HG03060 (cell line): ENCODE results near the gene CIB1.
A peak's percentile ranks its signal among the peaks of the same experiment; 100 is the strongest.

Experiments used
- ATAC-seq: cut with Tn5 transposase; IDR thresholded peaks from one replicate; pipeline ENCODE4 v1.9.1; 2021; ENCODE audit warnings: low read depth, moderate number of reproducible peaks; ENCODE audit not compliant: unreplicated experiment

Gene CIB1

GRCh38 chr15:90241343-90242192 is 7.8 kb upstream of the CIB1 start:
- ATAC-seq = no peak

- no peak for ATAC-seq
These were observed 7.1 kb upstream of the CIB1 start for GRCh38 chr15:90240856-90241255.

- no peak for ATAC-seq
These were observed 5.6 kb upstream of the CIB1 start for GRCh38 chr15:90239371-90239770.

DNA sequence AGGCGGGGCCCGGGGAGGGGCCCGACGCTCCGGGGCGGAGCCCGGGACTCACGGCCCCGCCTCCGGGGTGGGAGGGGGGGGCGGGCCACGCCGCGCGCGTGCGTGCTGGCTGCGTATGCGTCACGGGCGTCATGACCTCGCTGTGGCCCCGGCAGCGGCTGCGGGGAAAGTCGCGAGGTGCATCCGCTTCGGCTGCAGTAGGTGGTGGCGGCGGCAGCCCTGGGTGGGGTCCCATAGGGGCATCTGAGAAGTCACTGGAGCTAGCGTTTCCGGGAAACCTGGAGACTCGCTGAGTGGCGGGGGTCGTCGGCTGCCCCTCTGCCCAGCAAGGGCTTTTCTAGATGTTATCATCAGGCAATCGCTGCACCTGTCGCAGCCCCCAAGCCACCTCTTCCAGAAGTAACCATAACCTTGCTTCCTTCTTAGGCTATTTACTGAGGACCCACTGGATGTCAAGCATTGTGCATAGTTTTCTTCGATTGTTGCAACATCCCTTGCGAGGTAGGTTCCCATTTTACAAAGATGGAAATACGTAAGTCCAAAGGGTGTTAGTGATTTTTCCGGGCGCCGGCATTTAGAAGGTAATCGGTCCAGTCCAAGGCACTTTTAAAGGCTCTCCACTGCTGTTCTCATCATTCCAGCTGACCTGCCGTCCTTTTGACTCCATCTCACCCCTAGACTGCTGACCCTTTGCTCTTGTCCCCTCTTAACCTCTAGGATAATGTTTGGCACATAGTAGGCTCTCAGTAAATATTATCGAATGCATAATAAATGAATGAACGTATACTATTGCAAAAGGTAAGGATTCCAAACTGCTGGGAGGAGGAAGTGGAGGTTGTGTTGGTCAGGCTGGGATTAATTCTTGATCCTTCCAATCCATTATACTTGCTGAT is 601 bp upstream of the CIB1 start, which contains the start of gene GDPGP1:
GDPGP1 (plus strand) TSS at position 114 of the 893 bp plus-strand sequence. CDS start 6,700 bp downstream, outside the sequence.
- peak; percentile 33 for ATAC-seq

- ATAC-seq = no peak
These were observed 777 bp downstream of the CIB1 start for GRCh38 chr15:90232941-90233386.

DNA sequence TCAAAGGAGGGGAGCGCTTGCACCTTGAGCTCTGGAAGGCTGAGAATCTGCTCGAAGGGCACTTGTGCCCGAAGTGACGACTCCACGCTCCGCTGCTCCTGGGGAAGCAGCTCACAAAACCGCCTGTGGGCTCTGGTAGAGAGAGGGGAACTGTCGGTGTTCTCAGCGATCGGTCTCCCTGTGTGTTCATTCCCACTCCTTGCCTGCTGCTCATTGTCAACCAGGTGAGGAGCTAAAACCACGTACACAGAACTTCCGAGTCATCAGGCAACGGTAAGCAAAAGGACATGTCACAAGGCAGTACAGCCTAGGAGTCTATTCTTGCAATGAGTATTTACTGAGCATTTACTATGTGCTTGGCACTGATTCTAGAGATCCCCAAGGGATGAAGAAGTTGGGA is 1.5 kb downstream of the CIB1 start:
- ATAC-seq = no peak

DNA sequence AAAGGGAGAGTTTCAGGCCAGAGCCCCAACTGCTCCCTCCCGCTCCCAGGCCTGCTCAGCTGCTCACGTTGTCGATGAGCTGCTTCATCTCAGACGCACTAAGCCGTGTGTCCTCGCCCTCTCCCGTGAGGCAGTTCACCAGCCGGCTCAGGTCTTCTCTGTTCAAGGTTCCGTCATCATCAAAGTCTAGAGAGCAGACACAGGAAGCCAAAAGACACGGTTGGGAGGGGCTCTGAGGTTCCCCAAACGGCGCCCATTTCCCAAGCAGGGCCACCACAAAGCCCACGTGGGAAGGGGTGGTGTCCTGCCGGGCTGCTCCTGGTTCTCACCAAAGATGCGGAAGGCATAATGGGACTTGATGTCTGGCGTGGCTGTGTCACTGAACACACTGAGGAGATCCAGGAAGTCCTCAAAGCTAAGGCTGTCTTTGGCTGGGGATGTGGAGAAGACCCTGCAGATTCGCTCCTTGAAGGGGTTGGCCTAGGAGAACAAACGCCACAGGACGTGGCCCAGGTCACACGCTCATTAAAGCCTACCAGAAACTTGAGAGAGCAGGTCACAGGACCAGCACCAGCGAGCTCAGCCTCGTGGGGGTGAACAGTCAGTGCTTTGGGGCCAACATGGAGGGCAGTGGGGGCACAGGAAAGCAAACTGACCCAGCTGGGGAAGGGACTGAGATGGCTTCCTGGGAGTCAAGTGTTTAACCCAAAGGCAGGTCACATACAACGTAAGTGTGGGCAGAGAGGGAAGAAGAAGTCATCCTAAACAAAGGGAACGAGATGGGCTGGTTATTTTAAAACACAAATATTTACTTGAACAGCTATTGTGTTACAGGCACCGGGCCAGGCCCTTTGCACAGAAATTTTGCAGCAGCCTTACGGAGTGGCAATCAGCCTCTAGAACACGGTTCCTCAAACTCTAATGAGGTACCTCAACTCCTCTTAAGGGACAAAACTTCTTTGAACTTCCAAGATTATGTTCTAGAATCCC is 2.4 kb downstream of the CIB1 start:
- no peak for ATAC-seq

- no peak for ATAC-seq
These were observed 3.1 kb downstream of the CIB1 start for GRCh38 chr15:90230610-90231009.

GRCh38 chr15:90230071-90230494 is 3.7 kb downstream of the CIB1 start:
- no peak for ATAC-seq

GRCh38 chr15:90228960-90229359 is 4.8 kb downstream of the CIB1 start:
- no peak for ATAC-seq

GRCh38 chr15:90227816-90228772 is 5.6 kb downstream of the CIB1 start:
- no peak for ATAC-seq

DNA sequence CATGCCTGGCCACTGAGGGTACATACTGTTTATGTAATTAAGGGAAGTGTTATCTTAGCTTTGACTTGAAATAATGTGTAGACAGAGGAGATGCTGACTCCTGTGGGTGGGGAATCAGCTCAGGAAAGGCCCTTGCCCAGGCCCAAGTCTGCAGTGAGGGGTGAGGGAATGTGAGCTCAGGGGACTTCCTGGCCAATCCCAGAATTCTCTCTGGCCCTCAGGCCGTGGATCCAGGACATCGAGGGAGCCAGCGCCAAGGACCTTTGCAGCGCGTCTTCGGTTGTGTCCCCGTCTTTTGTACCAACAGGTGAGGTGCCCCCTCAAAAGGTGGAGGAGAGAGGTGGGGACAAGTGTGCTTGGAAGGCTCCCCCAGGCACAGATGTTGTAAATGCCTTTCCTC is 6.4 kb downstream of the CIB1 start:
- no peak for ATAC-seq

DNA sequence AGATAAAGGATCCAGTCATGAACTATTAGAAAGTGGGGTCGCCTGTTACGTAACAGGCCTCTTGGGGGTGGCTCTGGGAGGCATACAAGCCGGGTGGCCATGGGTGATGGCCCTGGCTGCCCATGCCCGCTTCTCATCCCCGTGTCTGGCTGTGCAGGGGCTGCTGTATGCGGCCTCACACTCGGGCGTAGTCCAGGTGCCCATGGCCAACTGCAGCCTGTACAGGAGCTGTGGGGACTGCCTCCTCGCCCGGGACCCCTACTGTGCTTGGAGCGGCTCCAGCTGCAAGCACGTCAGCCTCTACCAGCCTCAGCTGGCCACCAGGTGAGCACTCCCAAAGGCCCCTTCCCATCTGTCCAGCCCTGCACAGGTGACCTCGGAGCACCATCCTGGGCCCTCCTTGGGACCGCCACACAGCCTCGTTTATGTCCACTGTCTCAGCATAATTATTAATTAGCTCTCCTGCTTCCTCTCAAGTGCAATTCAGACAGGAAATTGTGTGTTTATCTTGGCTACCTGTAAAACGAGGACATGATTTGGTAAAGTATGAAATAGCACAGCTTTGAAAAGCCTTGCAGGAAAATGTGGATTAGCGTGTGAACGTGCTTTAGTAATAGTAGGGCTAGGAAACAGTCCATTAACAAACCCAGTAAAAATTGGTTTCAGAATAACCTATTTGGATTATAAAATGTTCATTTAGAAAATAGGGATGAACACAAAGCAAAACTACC is 8.1 kb downstream of the CIB1 start:
- no peak for ATAC-seq

- ATAC-seq = no peak
These were observed 8.7 kb downstream of the CIB1 start for GRCh38 chr15:90225047-90225446.

GRCh38 chr15:90223441-90224165 is 10.1 kb downstream of the CIB1 start:
- ATAC-seq = no peak

DNA sequence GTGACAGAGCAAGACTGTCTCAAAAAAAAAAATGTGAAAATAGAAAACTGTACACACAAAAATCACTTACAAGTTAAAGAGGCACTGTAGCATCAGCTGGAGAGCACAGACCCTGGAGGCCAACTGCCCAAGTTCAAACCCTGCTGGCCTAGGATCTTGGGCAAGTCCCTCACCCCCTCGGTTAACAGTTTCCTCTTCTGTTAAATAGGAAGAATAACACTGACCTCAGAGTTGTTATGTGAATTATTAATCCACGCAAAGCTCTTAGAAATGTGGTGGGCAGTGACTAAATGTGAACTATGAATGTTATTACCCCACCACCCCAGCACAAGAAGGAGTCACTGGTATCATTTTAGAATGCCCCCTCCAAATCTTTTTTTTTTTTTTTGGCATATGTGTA is 11.2 kb downstream of the CIB1 start:
- no peak for ATAC-seq

DNA sequence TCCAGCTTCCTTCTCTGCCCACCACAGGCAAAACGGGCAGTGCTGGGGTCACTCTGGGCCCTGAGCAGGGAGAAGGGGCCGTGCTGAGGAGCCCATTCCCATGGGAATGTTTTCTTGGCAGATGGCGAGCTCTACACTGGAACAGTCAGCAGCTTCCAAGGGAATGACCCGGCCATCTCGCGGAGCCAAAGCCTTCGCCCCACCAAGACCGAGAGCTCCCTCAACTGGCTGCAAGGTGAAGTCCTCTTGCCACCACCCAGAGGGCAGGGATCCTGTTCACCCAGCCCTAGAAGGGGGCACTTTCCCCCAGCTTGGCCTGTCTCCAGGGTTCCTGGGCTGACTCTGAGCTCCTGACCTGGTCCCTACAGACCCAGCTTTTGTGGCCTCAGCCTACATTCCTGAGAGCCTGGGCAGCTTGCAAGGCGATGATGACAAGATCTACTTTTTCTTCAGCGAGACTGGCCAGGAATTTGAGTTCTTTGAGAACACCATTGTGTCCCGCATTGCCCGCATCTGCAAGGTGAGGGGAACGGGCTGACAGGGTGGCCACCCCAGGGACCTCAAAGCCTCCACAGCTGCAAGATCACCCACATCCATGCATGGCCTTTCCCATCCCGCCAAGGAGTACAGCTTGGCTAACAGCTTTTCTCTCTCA is 12.4 kb downstream of the CIB1 start:
- no peak for ATAC-seq
